ENCODE measurements around the gene CENPT. TPM values are rescaled to one million over a fixed set of nuclear protein-coding genes. Genes with fewer than 3 reads are reported as not detected.
A peak's percentile ranks its signal among the peaks of the same experiment; 100 is the strongest.

Gene CENPT
- total and polyA plus RNA-seq, 2 of the 13 experiments (the other 11 are each of a cell fraction or from before 2014, with no cell fraction given) = 40.9 to 43.3 TPM

GRCh38 chr16:67847064-67847861 lies at the start of gene CENPT (continued):
- no peak for TF ChIP-seq KDM1A (CRISPR knock-in tag; IDR thresholded peaks at IDR 0.05)
- 0 out of 2 replicates have a peak, but pooled peaks have one; percentile 38 for TF ChIP-seq ZNF547 (CRISPR knock-in tag; IDR thresholded peaks at IDR 0.05)
- TF ChIP-seq, protein P1, sequence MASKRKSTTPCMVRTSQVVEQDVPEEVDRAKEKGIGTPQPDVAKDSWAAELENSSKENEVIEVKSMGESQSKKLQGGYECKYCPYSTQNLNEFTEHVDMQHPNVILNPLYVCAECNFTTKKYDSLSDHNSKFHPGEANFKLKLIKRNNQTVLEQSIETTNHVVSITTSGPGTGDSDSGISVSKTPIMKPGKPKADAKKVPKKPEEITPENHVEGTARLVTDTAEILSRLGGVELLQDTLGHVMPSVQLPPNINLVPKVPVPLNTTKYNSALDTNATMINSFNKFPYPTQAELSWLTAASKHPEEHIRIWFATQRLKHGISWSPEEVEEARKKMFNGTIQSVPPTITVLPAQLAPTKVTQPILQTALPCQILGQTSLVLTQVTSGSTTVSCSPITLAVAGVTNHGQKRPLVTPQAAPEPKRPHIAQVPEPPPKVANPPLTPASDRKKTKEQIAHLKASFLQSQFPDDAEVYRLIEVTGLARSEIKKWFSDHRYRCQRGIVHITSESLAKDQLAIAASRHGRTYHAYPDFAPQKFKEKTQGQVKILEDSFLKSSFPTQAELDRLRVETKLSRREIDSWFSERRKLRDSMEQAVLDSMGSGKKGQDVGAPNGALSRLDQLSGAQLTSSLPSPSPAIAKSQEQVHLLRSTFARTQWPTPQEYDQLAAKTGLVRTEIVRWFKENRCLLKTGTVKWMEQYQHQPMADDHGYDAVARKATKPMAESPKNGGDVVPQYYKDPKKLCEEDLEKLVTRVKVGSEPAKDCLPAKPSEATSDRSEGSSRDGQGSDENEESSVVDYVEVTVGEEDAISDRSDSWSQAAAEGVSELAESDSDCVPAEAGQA (IDR thresholded peaks at IDR 0.05; ENCODE audit: low read depth) = no peak; the same call in 1 of the 2 replicates
- TF ChIP-seq, protein P1 (CRISPR knock-in tag; IDR thresholded peaks at IDR 0.05; ENCODE audit: borderline replicate concordance) = peak; percentile 56; the same call in 1 of the 2 replicates
- no peak for TF ChIP-seq MYNN (CRISPR knock-in tag; IDR thresholded peaks at IDR 0.05; ENCODE audit: low read depth)
- TF ChIP-seq JUND (CRISPR knock-in tag; IDR thresholded peaks at IDR 0.05) = peak; percentile 72
- peak; percentile 24; the same call in 1 of the 2 replicates for TF ChIP-seq ATAD3A (CRISPR knock-in tag; IDR thresholded peaks at IDR 0.05)
- TF ChIP-seq ZNF546 (CRISPR knock-in tag; conservative IDR thresholded peaks at IDR 0.05) = 0 out of 2 replicates have a peak, but pooled peaks have one; percentile 90
- TF ChIP-seq ZNF777 (CRISPR knock-in tag; IDR thresholded peaks at IDR 0.05) = peak; percentile 85
- TF ChIP-seq GATAD1 (CRISPR knock-in tag; IDR thresholded peaks at IDR 0.05) = peak; percentile 22; the same call in 1 of the 2 replicates
